Measurements from ENCODE around the gene UMODL1.
A peak's percentile ranks its signal among the peaks of the same experiment; 100 is the strongest.

UMODL1 gene

GRCh38 chr21:42150474-42151085 lies 79.5 kb downstream of the UMODL1 start:
- no peaks in the 10 kb centered on the region for H3K36me3 Mint-ChIP-seq (ENCODE audit: low read depth)
- H3K27me3 Mint-ChIP-seq (ENCODE audit: low read depth, poor library complexity): peaks cover 3% of the 10 kb centered on the region
- H3K4me3 Mint-ChIP-seq: no peak overlapping the region
- no peak for DNase-seq
- peaks cover 30% of the 10 kb centered on the region for H3K4me1 Mint-ChIP-seq
- no peak overlapping the region for H3K27ac Mint-ChIP-seq
- no peak for TF ChIP-seq CTCF (IDR thresholded peaks at IDR 0.05)
- no peaks in the 10 kb centered on the region for H3K9me3 Mint-ChIP-seq

GRCh38 chr21:42151148-42151947 lies 80.2 kb downstream of the UMODL1 start:
- H3K4me3 Mint-ChIP-seq: no peak overlapping the region
- no peaks in the 10 kb centered on the region for H3K36me3 Mint-ChIP-seq (ENCODE audit: low read depth)

GRCh38 chr21:42151948-42152220 lies 80.8 kb downstream of the UMODL1 start:
- no peak for TF ChIP-seq CTCF (IDR thresholded peaks at IDR 0.05)
- Mint-ChIP-seq H3K4me3 (no peak overlapping the region), H3K27me3 (ENCODE audit: low read depth, poor library complexity) (peaks cover 3% of the 10 kb centered on the region), H3K27ac (no peak overlapping the region), H3K36me3 (ENCODE audit: low read depth) (no peaks in the 10 kb centered on the region), H3K9me3 (no peaks in the 10 kb centered on the region), H3K4me1 (peaks cover 32% of the 10 kb centered on the region)
- no peak for DNase-seq

More at GRCh38 chr21:42151148-42151947, 80.2 kb downstream of the UMODL1 start:
- no peak for DNase-seq
- Mint-ChIP-seq H3K27ac (peak overlapping the region; percentile 59), H3K9me3 (no peaks in the 10 kb centered on the region), H3K4me1 (peaks cover 30% of the 10 kb centered on the region), H3K27me3 (ENCODE audit: low read depth, poor library complexity) (peaks cover 3% of the 10 kb centered on the region)
- no peak for TF ChIP-seq CTCF (IDR thresholded peaks at IDR 0.05)

DNA sequence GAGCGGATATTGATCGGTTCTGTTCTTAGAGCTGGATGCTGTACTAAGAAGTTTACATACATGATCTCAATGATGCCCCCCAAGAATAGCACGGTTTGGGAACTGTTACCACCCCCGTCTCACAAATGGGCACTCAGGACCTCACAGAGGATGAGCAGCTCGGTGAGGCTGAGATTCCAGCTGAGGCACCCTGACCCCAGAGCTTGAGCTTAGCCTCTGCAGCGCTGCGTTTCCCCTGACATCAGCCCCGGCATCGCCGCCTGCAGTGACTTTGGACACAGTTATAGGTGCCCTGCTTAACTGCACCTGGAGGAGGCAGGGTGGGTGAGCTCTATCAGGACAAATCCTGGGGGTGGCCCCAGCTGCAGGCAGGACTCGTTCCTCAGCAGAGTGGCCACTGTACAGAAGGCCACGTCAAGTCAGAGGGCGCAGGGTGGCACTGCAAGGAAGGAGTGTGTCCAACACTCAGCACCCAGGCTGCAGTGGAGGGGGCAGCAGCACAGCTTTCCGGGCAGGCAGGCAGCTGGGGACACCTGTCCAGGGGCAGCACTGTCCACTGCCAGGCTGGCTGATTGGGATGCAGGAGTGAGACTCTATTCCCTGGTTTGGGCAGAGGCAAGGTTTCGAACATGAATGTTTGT lies 82.0 kb downstream of the UMODL1 start:
- H3K36me3 Mint-ChIP-seq (ENCODE audit: low read depth): no peaks in the 10 kb centered on the region
- no peaks in the 10 kb centered on the region for H3K9me3 Mint-ChIP-seq
- H3K27ac Mint-ChIP-seq: no peak overlapping the region
- H3K27me3 Mint-ChIP-seq (ENCODE audit: low read depth, poor library complexity): peaks cover 3% of the 10 kb centered on the region
- peaks cover 45% of the 10 kb centered on the region for H3K4me1 Mint-ChIP-seq
- no peak for DNase-seq
- H3K4me3 Mint-ChIP-seq: no peak overlapping the region
- no peak for TF ChIP-seq CTCF (IDR thresholded peaks at IDR 0.05)

DNA sequence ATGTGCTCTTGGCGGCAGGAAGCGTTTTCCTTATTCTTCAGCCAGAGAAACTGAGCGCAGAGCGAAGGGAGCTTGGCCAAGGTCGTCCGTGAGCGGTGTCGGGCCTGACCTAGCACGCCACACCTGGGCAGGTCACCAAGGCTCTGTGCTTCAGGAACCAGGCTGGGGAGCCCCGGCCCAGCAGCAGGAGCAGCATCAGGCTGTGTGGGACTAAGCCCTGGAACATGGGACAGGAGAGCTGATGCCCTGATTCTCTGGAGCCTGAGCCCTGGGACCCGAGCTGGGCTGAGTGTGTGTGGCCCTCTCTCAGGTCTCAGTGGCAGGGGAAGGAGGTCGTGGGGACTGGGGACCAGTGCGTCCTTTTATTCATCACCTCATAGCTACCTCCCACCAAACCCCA lies 82.6 kb downstream of the UMODL1 start:
- H3K4me1 Mint-ChIP-seq: peaks cover 48% of the 10 kb centered on the region
- no peak overlapping the region for H3K4me3 Mint-ChIP-seq
- H3K9me3 Mint-ChIP-seq: no peaks in the 10 kb centered on the region
- no peak for DNase-seq
- no peaks in the 10 kb centered on the region for H3K36me3 Mint-ChIP-seq (ENCODE audit: low read depth)
- TF ChIP-seq CTCF (IDR thresholded peaks at IDR 0.05): no peak
- H3K27me3 Mint-ChIP-seq (ENCODE audit: low read depth, poor library complexity): peaks cover 3% of the 10 kb centered on the region
- no peak overlapping the region for H3K27ac Mint-ChIP-seq
